SU-DHL-6 (cell line): ENCODE results near the gene ADCY5.

Source experiments
- CTCF ChIP-seq: fragments of 200-600 bp; sonication (generic); IDR thresholded peaks from one replicate; pipeline ENCODE4 v1.5.1; 2017; ENCODE audit warnings: antibody characterized with exemption, mild to moderate bottlenecking, low read length, moderate library complexity; ENCODE audit not compliant: insufficient read depth, poor library complexity, severe bottlenecking
- EZH2phosphoT487 ChIP-seq: fragments of 200-600 bp; sonication (generic), shearing (Covaris generic); conservative IDR thresholded peaks from 2 replicates; pipeline ENCODE4 v1.6.1; 2018; ENCODE audit warnings: mild to moderate bottlenecking, antibody characterized with exemption, low read length, moderate library complexity, mixed read lengths

GRCh38 chr3:123284399-123285010 is 164.4 kb downstream of the ADCY5 start:
- TF ChIP-seq CTCF: no peak
- no peak for TF ChIP-seq EZH2phosphoT487
